ENCODE results near the gene SOX14.

GRCh38 chr3:137764001-137764433, at the start of gene SOX14:
- TF ChIP-seq EZH2 (IDR thresholded peaks at IDR 0.05; ENCODE audit: insufficient read depth, poor library complexity, severe bottlenecking) = no peak
- TF ChIP-seq EZH2phosphoT487 (IDR thresholded peaks at IDR 0.05; ENCODE audit: insufficient read depth, low read depth) = no peak

All from GM23248 (cell line).